Femur (tissue), 1 donor: ENCODE measurements around the gene AGBL4.

Source experiments
- DNase-seq: peaks from one replicate; pipeline ENCODE4 v3.0.0-alpha.2; 2017

Gene AGBL4

GRCh38 chr1:48499211-48499735 lies 1524.5 kb downstream of the AGBL4 start:
- DNase-seq, result no peak

- peak; percentile 83 for DNase-seq
These were observed 1525.5 kb downstream of the AGBL4 start for GRCh38 chr1:48498096-48498791.

GRCh38 chr1:48495911-48496310 lies 1527.8 kb downstream of the AGBL4 start:
- no peak for DNase-seq

GRCh38 chr1:48495166-48495565 lies 1528.6 kb downstream of the AGBL4 start:
- no peak for DNase-seq

- peak; percentile 81 for DNase-seq
These were observed 1529.6 kb downstream of the AGBL4 start for GRCh38 chr1:48493970-48494769.

GRCh38 chr1:48493041-48493440 lies 1530.7 kb downstream of the AGBL4 start:
- no peak for DNase-seq

GRCh38 chr1:48492392-48492791 lies 1531.4 kb downstream of the AGBL4 start:
- DNase-seq, result peak; percentile 51

- no peak for DNase-seq
These were observed 1535.0 kb downstream of the AGBL4 start for GRCh38 chr1:48488721-48489120.
